SK-N-SH treated with all-trans-retinoic acid at 6 μM for 48 hours (cell line): ENCODE data around the gene RPS14.

ENCODE experiments used
- ATAC-seq: fragments of 200-7000 bp; cut with Tn5 transposase; 3 replicates; pipeline ENCODE4 v1.9.1; 2020; ENCODE audit warnings: mild to moderate bottlenecking, moderate library complexity
- ARNTL ChIP-seq: fragments of 450-650 bp; formaldehyde crosslinking; IDR thresholded peaks from 2 replicates; pipeline ENCODE4 v1.5.0; 2020; ENCODE audit warnings: low read depth, mild to moderate bottlenecking, moderate library complexity, borderline replicate concordance
- BACH2 ChIP-seq: fragments of 250-450 bp; sonication (Bioruptor Pico); IDR thresholded peaks from 2 replicates; pipeline ENCODE4 v1.9.0; 2021; ENCODE audit warnings: mild to moderate bottlenecking, borderline replicate concordance
- CSDC2 ChIP-seq: fragments of 250-450 bp; sonication (Bioruptor Pico); IDR thresholded peaks from 2 replicates; pipeline ENCODE4 v1.5.0; 2020; ENCODE audit warnings: mild to moderate bottlenecking, moderate library complexity
- CSRNP3 ChIP-seq: fragments of 250-450 bp; sonication (Bioruptor Pico); IDR thresholded peaks from 2 replicates; pipeline ENCODE4 v1.5.1; 2021; ENCODE audit warnings: mild to moderate bottlenecking, moderate library complexity
- ISL1 ChIP-seq: fragments of 250-450 bp; sonication (Bioruptor Pico); IDR thresholded peaks from 2 replicates; pipeline ENCODE4 v2.1.2; 2022; ENCODE audit warnings: mild to moderate bottlenecking, moderate library complexity
- OSR1 ChIP-seq: fragments of 250-450 bp; sonication (Bioruptor Pico); IDR thresholded peaks from 2 replicates; pipeline ENCODE4 v1.8.0; 2022; ENCODE audit warnings: moderate library complexity, mild to moderate bottlenecking, inconsistent platforms
- PPARA ChIP-seq: fragments of 250-450 bp; sonication (Bioruptor Pico); IDR thresholded peaks from 2 replicates; pipeline ENCODE4 v1.5.0; 2020; ENCODE audit warnings: mild to moderate bottlenecking, borderline replicate concordance
- RARB ChIP-seq: fragments of 250-450 bp; sonication (Bioruptor Pico); IDR thresholded peaks from 2 replicates; pipeline ENCODE4 v1.8.0; 2021; ENCODE audit warnings: mild to moderate bottlenecking, moderate library complexity
- SNAI2 ChIP-seq: fragments of 250-450 bp; sonication (Bioruptor Pico); IDR thresholded peaks from 2 replicates; pipeline ENCODE4 v1.5.0; 2020; ENCODE audit warnings: mild to moderate bottlenecking, moderate library complexity
- TCF4 ChIP-seq: fragments of 250-450 bp; sonication (Bioruptor Pico); IDR thresholded peaks from 2 replicates; pipeline ENCODE4 v1.8.0; 2021; ENCODE audit warnings: mild to moderate bottlenecking, moderate library complexity, borderline replicate concordance
- TOX ChIP-seq: fragments of 250-450 bp; sonication (Bioruptor Pico); IDR thresholded peaks from 2 replicates; pipeline ENCODE4 v1.8.0; 2021; ENCODE audit warnings: mild to moderate bottlenecking, moderate library complexity, borderline replicate concordance
- ZC3H10 ChIP-seq: fragments of 250-450 bp; sonication (Bioruptor Pico); IDR thresholded peaks from 2 replicates; pipeline ENCODE4 v1.5.1; 2021; ENCODE audit warnings: mild to moderate bottlenecking, moderate library complexity
- ZFP3 ChIP-seq: fragments of 250-450 bp; sonication (Bioruptor Pico); IDR thresholded peaks from 2 replicates; pipeline ENCODE4 v1.5.0; 2020; ENCODE audit warnings: mild to moderate bottlenecking, moderate library complexity
- ZFP30 ChIP-seq: fragments of 450-650 bp; formaldehyde crosslinking; IDR thresholded peaks from 2 replicates; pipeline ENCODE4 v1.5.0; 2022; ENCODE audit warnings: mild to moderate bottlenecking, moderate library complexity
- ZNF565 ChIP-seq: fragments of 450-650 bp; formaldehyde crosslinking; conservative IDR thresholded peaks from 2 replicates; pipeline ENCODE4 v1.5.0; 2020; ENCODE audit warnings: low read depth, mild to moderate bottlenecking, moderate library complexity
- ZNF70 ChIP-seq: fragments of 450-650 bp; formaldehyde crosslinking; IDR thresholded peaks from 2 replicates; pipeline ENCODE4 v1.5.0; 2020; ENCODE audit warnings: mild to moderate bottlenecking, moderate library complexity
- ZNF8 ChIP-seq: fragments of 450-650 bp; formaldehyde crosslinking; IDR thresholded peaks from 2 replicates; pipeline ENCODE4 v1.5.0; 2020; ENCODE audit warnings: mild to moderate bottlenecking, moderate library complexity
- TF ChIP-seq, protein P1 (sequence below): fragments of 250-450 bp; sonication (Bioruptor Pico); IDR thresholded peaks from 2 replicates; pipeline ENCODE4 v1.5.1; 2020; ENCODE audit warnings: low read depth, mild to moderate bottlenecking, moderate library complexity
- TF ChIP-seq, protein P2 (sequence below): fragments of 250-450 bp; sonication (Bioruptor Pico); IDR thresholded peaks from 2 replicates; pipeline ENCODE4 v1.8.0; 2021; ENCODE audit warnings: low read depth, mild to moderate bottlenecking, moderate library complexity, borderline replicate concordance
- TF ChIP-seq, protein P3 (sequence below): fragments of 250-450 bp; sonication (Bioruptor Pico); IDR thresholded peaks from 2 replicates; pipeline ENCODE4 v1.5.0; 2020; ENCODE audit warnings: mild to moderate bottlenecking, moderate library complexity

The RPS14 gene

GRCh38 chr5:150434464-150434863 lies 15.1 kb downstream of the RPS14 start:
- no peak for TF ChIP-seq ZNF8 (CRISPR knock-in tag)
- TF ChIP-seq SNAI2 (CRISPR knock-in tag): 0 out of 2 replicates have a peak, but pooled peaks have one; percentile 17
- peak; percentile 30 for ATAC-seq

GRCh38 chr5:150431574-150431973 lies 18.0 kb downstream of the RPS14 start:
- TF ChIP-seq SNAI2 (CRISPR knock-in tag) (no peak), ZNF565 (no peak), ARNTL (CRISPR knock-in tag) (no peak), CSRNP3 (CRISPR knock-in tag) (no peak), ZNF70 (CRISPR knock-in tag) (no peak), RARB (no peak), ZFP3 (CRISPR knock-in tag) (no peak), TCF4 (CRISPR knock-in tag) (no peak), BACH2 (CRISPR knock-in tag) (no peak), ZFP30 (CRISPR knock-in tag) (no peak)
- TF ChIP-seq, protein P1, sequence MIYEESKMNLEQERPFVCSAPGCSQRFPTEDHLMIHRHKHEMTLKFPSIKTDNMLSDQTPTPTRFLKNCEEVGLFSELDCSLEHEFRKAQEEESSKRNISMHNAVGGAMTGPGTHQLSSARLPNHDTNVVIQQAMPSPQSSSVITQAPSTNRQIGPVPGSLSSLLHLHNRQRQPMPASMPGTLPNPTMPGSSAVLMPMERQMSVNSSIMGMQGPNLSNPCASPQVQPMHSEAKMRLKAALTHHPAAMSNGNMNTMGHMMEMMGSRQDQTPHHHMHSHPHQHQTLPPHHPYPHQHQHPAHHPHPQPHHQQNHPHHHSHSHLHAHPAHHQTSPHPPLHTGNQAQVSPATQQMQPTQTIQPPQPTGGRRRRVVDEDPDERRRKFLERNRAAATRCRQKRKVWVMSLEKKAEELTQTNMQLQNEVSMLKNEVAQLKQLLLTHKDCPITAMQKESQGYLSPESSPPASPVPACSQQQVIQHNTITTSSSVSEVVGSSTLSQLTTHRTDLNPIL (CRISPR knock-in tag): no peak
- TF ChIP-seq, protein P2, sequence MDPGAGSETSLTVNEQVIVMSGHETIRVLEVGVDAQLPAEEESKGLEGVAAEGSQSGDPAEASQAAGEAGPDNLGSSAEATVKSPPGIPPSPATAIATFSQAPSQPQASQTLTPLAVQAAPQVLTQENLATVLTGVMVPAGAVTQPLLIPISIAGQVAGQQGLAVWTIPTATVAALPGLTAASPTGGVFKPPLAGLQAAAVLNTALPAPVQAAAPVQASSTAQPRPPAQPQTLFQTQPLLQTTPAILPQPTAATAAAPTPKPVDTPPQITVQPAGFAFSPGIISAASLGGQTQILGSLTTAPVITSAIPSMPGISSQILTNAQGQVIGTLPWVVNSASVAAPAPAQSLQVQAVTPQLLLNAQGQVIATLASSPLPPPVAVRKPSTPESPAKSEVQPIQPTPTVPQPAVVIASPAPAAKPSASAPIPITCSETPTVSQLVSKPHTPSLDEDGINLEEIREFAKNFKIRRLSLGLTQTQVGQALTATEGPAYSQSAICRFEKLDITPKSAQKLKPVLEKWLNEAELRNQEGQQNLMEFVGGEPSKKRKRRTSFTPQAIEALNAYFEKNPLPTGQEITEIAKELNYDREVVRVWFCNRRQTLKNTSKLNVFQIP (CRISPR knock-in tag): no peak
- no peak for ATAC-seq

- no peak for ATAC-seq
- TF ChIP-seq RARB: no peak
- TF ChIP-seq ISL1 (CRISPR knock-in tag): no peak
- TF ChIP-seq ZC3H10 (CRISPR knock-in tag): no peak
- TF ChIP-seq TCF4 (CRISPR knock-in tag): no peak
- TF ChIP-seq ZNF565: no peak
- no peak for TF ChIP-seq PPARA
- no peak for TF ChIP-seq CSDC2 (CRISPR knock-in tag)
- no peak for TF ChIP-seq OSR1 (CRISPR knock-in tag)
- no peak for TF ChIP-seq ZNF70 (CRISPR knock-in tag)
- TF ChIP-seq TOX (CRISPR knock-in tag): no peak
- TF ChIP-seq BACH2 (CRISPR knock-in tag): no peak
- TF ChIP-seq, protein P3, sequence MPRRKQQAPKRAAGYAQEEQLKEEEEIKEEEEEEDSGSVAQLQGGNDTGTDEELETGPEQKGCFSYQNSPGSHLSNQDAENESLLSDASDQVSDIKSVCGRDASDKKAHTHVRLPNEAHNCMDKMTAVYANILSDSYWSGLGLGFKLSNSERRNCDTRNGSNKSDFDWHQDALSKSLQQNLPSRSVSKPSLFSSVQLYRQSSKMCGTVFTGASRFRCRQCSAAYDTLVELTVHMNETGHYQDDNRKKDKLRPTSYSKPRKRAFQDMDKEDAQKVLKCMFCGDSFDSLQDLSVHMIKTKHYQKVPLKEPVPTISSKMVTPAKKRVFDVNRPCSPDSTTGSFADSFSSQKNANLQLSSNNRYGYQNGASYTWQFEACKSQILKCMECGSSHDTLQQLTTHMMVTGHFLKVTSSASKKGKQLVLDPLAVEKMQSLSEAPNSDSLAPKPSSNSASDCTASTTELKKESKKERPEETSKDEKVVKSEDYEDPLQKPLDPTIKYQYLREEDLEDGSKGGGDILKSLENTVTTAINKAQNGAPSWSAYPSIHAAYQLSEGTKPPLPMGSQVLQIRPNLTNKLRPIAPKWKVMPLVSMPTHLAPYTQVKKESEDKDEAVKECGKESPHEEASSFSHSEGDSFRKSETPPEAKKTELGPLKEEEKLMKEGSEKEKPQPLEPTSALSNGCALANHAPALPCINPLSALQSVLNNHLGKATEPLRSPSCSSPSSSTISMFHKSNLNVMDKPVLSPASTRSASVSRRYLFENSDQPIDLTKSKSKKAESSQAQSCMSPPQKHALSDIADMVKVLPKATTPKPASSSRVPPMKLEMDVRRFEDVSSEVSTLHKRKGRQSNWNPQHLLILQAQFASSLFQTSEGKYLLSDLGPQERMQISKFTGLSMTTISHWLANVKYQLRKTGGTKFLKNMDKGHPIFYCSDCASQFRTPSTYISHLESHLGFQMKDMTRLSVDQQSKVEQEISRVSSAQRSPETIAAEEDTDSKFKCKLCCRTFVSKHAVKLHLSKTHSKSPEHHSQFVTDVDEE: no peak
- no peak for TF ChIP-seq SNAI2 (CRISPR knock-in tag)
- no peak for TF ChIP-seq ARNTL (CRISPR knock-in tag)
Observed at GRCh38 chr5:150431048-150431447, 18.5 kb downstream of the RPS14 start.

GRCh38 chr5:150429410-150429873 lies 20.1 kb downstream of the RPS14 start:
- ATAC-seq: no peak
- TF ChIP-seq, protein P1 (CRISPR knock-in tag): no peak
- TF ChIP-seq ZNF565 (no peak), ARNTL (CRISPR knock-in tag) (no peak), ZFP3 (CRISPR knock-in tag) (no peak), ZNF70 (CRISPR knock-in tag) (no peak), RARB (no peak), ISL1 (CRISPR knock-in tag) (no peak), CSRNP3 (CRISPR knock-in tag) (no peak)
- TF ChIP-seq, protein P3: no peak
